DOHH2 (cell line): ENCODE results near the gene SDF2.

Experiments
- CTCF ChIP-seq: fragments of 200-600 bp; sonication (generic); IDR thresholded peaks from one replicate; pipeline ENCODE4 v1.5.1; 2014; ENCODE audit warnings: antibody characterized with exemption, mild to moderate bottlenecking, low read depth, low read length; ENCODE audit not compliant: poor library complexity, severe bottlenecking
- EZH2phosphoT487 ChIP-seq: fragments of 200-600 bp; sonication (generic); IDR thresholded peaks from 2 replicates; pipeline ENCODE4 v1.6.1; 2017; ENCODE audit warnings: borderline replicate concordance, mild to moderate bottlenecking, antibody characterized with exemption, low read length, moderate library complexity, mixed read lengths

GRCh38 chr17:28626818-28627217 is 34.9 kb downstream of the SDF2 start:
- TF ChIP-seq CTCF: no peak
- no peak for TF ChIP-seq EZH2phosphoT487
